ENCODE measurements around the gene CAMKK2. TPM values are rescaled to one million over a fixed set of nuclear protein-coding genes. Genes with fewer than 3 reads are reported as not detected.

Gene CAMKK2
- total RNA-seq, 1 donor from 2014 or later = 20.5 TPM

DNA sequence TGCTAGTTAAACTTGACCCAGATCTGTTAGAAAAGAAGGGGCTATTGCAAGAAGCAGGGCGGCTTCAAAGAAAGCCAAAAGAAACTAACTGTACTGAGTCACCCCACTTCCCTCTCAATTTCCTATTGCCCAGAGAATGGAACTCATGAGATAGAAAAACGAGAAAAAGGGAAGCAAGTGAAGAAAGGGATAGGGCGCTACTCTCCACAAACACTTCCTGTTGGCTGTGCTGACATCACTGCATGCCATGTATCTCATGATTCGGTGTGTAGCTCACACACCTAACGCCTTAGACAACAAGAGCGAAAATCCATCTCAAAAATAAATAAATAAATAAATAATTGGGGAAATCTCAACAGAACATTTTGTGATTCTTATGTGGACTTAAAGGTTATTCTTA is 99.6 kb downstream of the CAMKK2 start:
- peak overlapping the region; percentile 38 for H3K4me3 Mint-ChIP-seq
- POLR2A ChIA-PET = interaction anchor here (1.2 kb wide), 1 partner anchor 12 kb away, joined by 3 read pairs; no protein-coding TSS in a partner anchor
- CTCF ChIA-PET = interaction anchor here (0.6 kb wide), 1 partner anchor 550 kb away, joined by 5 read pairs; no protein-coding TSS in a partner anchor

GRCh38 chr12:121191151-121191550 is 105.4 kb downstream of the CAMKK2 start:
- no peak for DNase-seq
- H3K4me3 Mint-ChIP-seq = no peak overlapping the region
- no peak overlapping the region for H3K27ac Mint-ChIP-seq
- CTCF ChIA-PET = no interaction called here
- H3K36me3 Mint-ChIP-seq (ENCODE audit: low read depth) = no peaks in the 10 kb centered on the region
- TF ChIP-seq, protein P1, sequence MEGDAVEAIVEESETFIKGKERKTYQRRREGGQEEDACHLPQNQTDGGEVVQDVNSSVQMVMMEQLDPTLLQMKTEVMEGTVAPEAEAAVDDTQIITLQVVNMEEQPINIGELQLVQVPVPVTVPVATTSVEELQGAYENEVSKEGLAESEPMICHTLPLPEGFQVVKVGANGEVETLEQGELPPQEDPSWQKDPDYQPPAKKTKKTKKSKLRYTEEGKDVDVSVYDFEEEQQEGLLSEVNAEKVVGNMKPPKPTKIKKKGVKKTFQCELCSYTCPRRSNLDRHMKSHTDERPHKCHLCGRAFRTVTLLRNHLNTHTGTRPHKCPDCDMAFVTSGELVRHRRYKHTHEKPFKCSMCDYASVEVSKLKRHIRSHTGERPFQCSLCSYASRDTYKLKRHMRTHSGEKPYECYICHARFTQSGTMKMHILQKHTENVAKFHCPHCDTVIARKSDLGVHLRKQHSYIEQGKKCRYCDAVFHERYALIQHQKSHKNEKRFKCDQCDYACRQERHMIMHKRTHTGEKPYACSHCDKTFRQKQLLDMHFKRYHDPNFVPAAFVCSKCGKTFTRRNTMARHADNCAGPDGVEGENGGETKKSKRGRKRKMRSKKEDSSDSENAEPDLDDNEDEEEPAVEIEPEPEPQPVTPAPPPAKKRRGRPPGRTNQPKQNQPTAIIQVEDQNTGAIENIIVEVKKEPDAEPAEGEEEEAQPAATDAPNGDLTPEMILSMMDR (IDR thresholded peaks at IDR 0.05) = no peak
- intact Hi-C loops (cut with micrococcal nuclease) = no loop called here
- peaks cover 10% of the 10 kb centered on the region for H3K4me1 Mint-ChIP-seq
- ATAC-seq (ENCODE audit: low read depth) = no peak
- POLR2A ChIA-PET = interaction anchor here (0.6 to 1.1 kb wide), 2 partner anchors 79 to 219 kb away, joined by 3 to 4 read pairs; no protein-coding TSS in a partner anchor
- H3K9me3 Mint-ChIP-seq = no peaks in the 10 kb centered on the region
- no peaks in the 10 kb centered on the region for H3K27me3 Mint-ChIP-seq

More for the DNA sequence above, 99.6 kb downstream of the CAMKK2 start:
- H3K9me3 Mint-ChIP-seq = no peaks in the 10 kb centered on the region
- TF ChIP-seq, protein P1 (IDR thresholded peaks at IDR 0.05) = no peak
- DNase-seq (no peak), ATAC-seq (ENCODE audit: low read depth) (peak; percentile 58)
- intact Hi-C loops (cut with micrococcal nuclease) = no loop called here
- no peaks in the 10 kb centered on the region for H3K36me3 Mint-ChIP-seq (ENCODE audit: low read depth)
- H3K4me1 Mint-ChIP-seq = peaks cover 4% of the 10 kb centered on the region
- H3K27me3 Mint-ChIP-seq = no peaks in the 10 kb centered on the region
- H3K27ac Mint-ChIP-seq = no peak overlapping the region

DNA sequence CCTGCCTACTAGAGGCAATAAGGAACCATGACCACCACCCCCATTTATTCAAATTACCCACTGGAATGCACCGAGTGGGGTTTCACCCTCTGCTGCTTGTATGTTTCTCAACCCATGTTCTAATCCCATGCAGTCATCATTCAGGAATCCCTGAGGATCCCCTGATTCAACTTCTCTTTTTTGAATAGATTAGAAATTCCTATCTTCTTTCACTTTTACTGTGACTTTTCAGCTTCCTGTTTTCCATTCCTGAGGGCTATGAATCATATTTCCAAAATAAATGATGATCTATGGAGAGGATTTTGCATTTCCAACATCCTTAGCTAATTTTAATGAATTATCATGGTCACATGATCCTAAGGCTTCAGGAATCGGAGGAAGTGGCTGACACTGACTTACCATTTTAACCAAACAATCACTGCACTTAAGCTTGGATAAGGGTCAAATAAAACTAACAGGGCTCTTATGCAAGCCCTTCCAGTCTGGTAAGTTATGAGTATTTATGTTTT is 105.9 kb downstream of the CAMKK2 start:
- DNase-seq (no peak), ATAC-seq (ENCODE audit: low read depth) (peak; percentile 68)
- H3K9me3 Mint-ChIP-seq = no peaks in the 10 kb centered on the region
- H3K4me1 Mint-ChIP-seq = peaks cover 14% of the 10 kb centered on the region
- no peak overlapping the region for H3K27ac Mint-ChIP-seq
- intact Hi-C loops (cut with micrococcal nuclease) = no loop called here
- ChIA-PET POLR2A (interaction anchor here (0.6 to 1.1 kb wide), 3 partner anchors 78 to 218 kb away, joined by 3 to 4 read pairs (median 4); partner anchors contain the start of gene ANAPC5), CTCF (no interaction called here)
- H3K27me3 Mint-ChIP-seq = no peaks in the 10 kb centered on the region
- TF ChIP-seq, protein P1 (IDR thresholded peaks at IDR 0.05) = no peak
- H3K36me3 Mint-ChIP-seq (ENCODE audit: low read depth) = no peaks in the 10 kb centered on the region
- no peak overlapping the region for H3K4me3 Mint-ChIP-seq

DNA sequence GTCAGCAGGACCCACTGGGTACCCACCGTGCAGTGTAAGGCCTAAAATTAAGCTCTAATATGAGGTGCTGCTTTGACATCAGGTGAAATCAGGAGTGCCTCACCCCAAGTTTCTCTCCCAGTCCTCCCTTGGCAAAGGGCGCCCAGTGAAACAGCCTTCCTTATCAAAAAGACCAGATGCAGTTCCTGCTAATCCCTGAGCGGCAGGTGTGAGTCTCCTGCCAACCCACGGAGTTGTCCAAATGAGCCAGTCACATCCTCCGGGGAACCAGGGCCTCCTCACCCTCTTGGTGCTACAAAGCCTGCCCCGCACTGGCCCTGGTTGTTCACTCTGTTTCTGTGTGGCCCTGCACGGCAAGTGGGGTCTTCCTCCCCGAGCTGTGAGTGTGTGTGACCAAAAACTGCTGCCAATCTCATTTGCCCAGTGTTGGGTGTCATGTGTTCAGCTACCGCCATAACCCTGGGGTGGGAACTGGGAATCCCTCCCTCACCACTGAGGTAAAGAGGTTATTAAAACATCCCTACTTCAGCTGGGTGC is 106.8 kb downstream of the CAMKK2 start:
- Mint-ChIP-seq H3K4me1 (peaks cover 22% of the 10 kb centered on the region), H3K27me3 (no peaks in the 10 kb centered on the region), H3K27ac (no peak overlapping the region), H3K4me3 (no peak overlapping the region), H3K9me3 (no peaks in the 10 kb centered on the region), H3K36me3 (ENCODE audit: low read depth) (no peaks in the 10 kb centered on the region)
- ChIA-PET CTCF (no interaction called here), POLR2A (interaction anchor here (0.7 kb wide), 1 partner anchor 162 kb away, joined by 4 read pairs; the partner anchor contains the start of gene ANAPC5)
- TF ChIP-seq, protein P1 (IDR thresholded peaks at IDR 0.05) = no peak
- intact Hi-C loops (cut with micrococcal nuclease) = no loop called here
- DNase-seq (no peak), ATAC-seq (ENCODE audit: low read depth) (no peak)

- Mint-ChIP-seq H3K4me3 (no peak overlapping the region), H3K9me3 (no peaks in the 10 kb centered on the region), H3K27ac (no peak overlapping the region), H3K4me1 (peaks cover 24% of the 10 kb centered on the region), H3K36me3 (ENCODE audit: low read depth) (no peaks in the 10 kb centered on the region), H3K27me3 (no peaks in the 10 kb centered on the region)
- ChIA-PET CTCF (no interaction called here), POLR2A (no interaction called here)
- TF ChIP-seq, protein P1 (IDR thresholded peaks at IDR 0.05) = no peak
- intact Hi-C loops (cut with micrococcal nuclease) = no loop called here
- DNase-seq (no peak), ATAC-seq (ENCODE audit: low read depth) (no peak)
These were observed 107.4 kb downstream of the CAMKK2 start for GRCh38 chr12:121189131-121189530.
